ENCODE data around the gene ATP2C2.
"Not testable (repeated sequence)": the region's sequence is repeated elsewhere in the genome, so short reads cannot be mapped to it uniquely, and the experiment has no call there.

The ATP2C2 gene

GRCh38 chr16:84396537-84397008, 28.2 kb downstream of the ATP2C2 start:
- Histone ChIP-seq H3K9ac (ENCODE audit: low read depth, low read length) (no peak overlapping the region), H3K9me3 (ENCODE audit: control insufficient read depth, insufficient read depth, low read length) (no peaks in the 10 kb centered on the region), H3K4me3 (ENCODE audit: low read depth, low read length) (no peak overlapping the region), H3K27ac (ENCODE audit: low read depth, low read length) (no peak overlapping the region), H3K4me1 (ENCODE audit: control insufficient read depth, insufficient read depth, low read length) (no peaks in the 10 kb centered on the region), H3K36me3 (ENCODE audit: control insufficient read depth, insufficient read depth, low read length) (no peaks in the 10 kb centered on the region), H3K27me3 (ENCODE audit: control insufficient read depth, insufficient read depth, low read length) (no peaks in the 10 kb centered on the region)

- no peaks in the 10 kb centered on the region for H3K27me3 ChIP-seq (ENCODE audit: control insufficient read depth, insufficient read depth, low read length)
- no peak overlapping the region for H3K9ac ChIP-seq (ENCODE audit: low read depth, low read length)
- no peaks in the 10 kb centered on the region for H3K4me1 ChIP-seq (ENCODE audit: control insufficient read depth, insufficient read depth, low read length)
- no peaks in the 10 kb centered on the region for H3K9me3 ChIP-seq (ENCODE audit: control insufficient read depth, insufficient read depth, low read length)
- H3K36me3 ChIP-seq (ENCODE audit: control insufficient read depth, insufficient read depth, low read length), result no peaks in the 10 kb centered on the region
- no peak overlapping the region for H3K4me3 ChIP-seq (ENCODE audit: low read depth, low read length)
- H3K27ac ChIP-seq (ENCODE audit: low read depth, low read length), result no peak overlapping the region
Measured at GRCh38 chr16:84397090-84397489, 28.8 kb downstream of the ATP2C2 start.

GRCh38 chr16:84398701-84399100, 30.4 kb downstream of the ATP2C2 start:
- Histone ChIP-seq H3K9ac (ENCODE audit: low read depth, low read length) (no peak overlapping the region), H3K4me1 (ENCODE audit: control insufficient read depth, insufficient read depth, low read length) (no peaks in the 10 kb centered on the region), H3K9me3 (ENCODE audit: control insufficient read depth, insufficient read depth, low read length) (no peaks in the 10 kb centered on the region)

GRCh38 chr16:84399912-84400311, 31.6 kb downstream of the ATP2C2 start:
- H3K36me3 ChIP-seq (ENCODE audit: control insufficient read depth, insufficient read depth, low read length); H3K9ac ChIP-seq (ENCODE audit: low read depth, low read length); H3K27me3 ChIP-seq (ENCODE audit: control insufficient read depth, insufficient read depth, low read length); H3K27ac ChIP-seq (ENCODE audit: low read depth, low read length); H3K4me1 ChIP-seq (ENCODE audit: control insufficient read depth, insufficient read depth, low read length); H3K9me3 ChIP-seq (ENCODE audit: control insufficient read depth, insufficient read depth, low read length); H3K4me3 ChIP-seq (ENCODE audit: low read depth, low read length): not testable (repeated sequence)

More at GRCh38 chr16:84398701-84399100, 30.4 kb downstream of the ATP2C2 start:
- no peak overlapping the region for H3K27ac ChIP-seq (ENCODE audit: low read depth, low read length)
- no peaks in the 10 kb centered on the region for H3K27me3 ChIP-seq (ENCODE audit: control insufficient read depth, insufficient read depth, low read length)
- no peak overlapping the region for H3K4me3 ChIP-seq (ENCODE audit: low read depth, low read length)
- H3K36me3 ChIP-seq (ENCODE audit: control insufficient read depth, insufficient read depth, low read length), result no peaks in the 10 kb centered on the region

- H3K9ac ChIP-seq (ENCODE audit: low read depth, low read length); H3K9me3 ChIP-seq (ENCODE audit: control insufficient read depth, insufficient read depth, low read length); H3K36me3 ChIP-seq (ENCODE audit: control insufficient read depth, insufficient read depth, low read length); H3K4me3 ChIP-seq (ENCODE audit: low read depth, low read length); H3K27me3 ChIP-seq (ENCODE audit: control insufficient read depth, insufficient read depth, low read length); H3K4me1 ChIP-seq (ENCODE audit: control insufficient read depth, insufficient read depth, low read length); H3K27ac ChIP-seq (ENCODE audit: low read depth, low read length): not testable (repeated sequence)
Measured at GRCh38 chr16:84403435-84403834, 35.1 kb downstream of the ATP2C2 start.

- H3K4me1 ChIP-seq (ENCODE audit: control insufficient read depth, insufficient read depth, low read length), result no peaks in the 10 kb centered on the region
- no peaks in the 10 kb centered on the region for H3K36me3 ChIP-seq (ENCODE audit: control insufficient read depth, insufficient read depth, low read length)
- no peaks in the 10 kb centered on the region for H3K27me3 ChIP-seq (ENCODE audit: control insufficient read depth, insufficient read depth, low read length)
- no peak overlapping the region for H3K9ac ChIP-seq (ENCODE audit: low read depth, low read length)
- no peak overlapping the region for H3K4me3 ChIP-seq (ENCODE audit: low read depth, low read length)
- no peaks in the 10 kb centered on the region for H3K9me3 ChIP-seq (ENCODE audit: control insufficient read depth, insufficient read depth, low read length)
- H3K27ac ChIP-seq (ENCODE audit: low read depth, low read length), result no peak overlapping the region
Measured at GRCh38 chr16:84404324-84404723, 36.0 kb downstream of the ATP2C2 start.

GRCh38 chr16:84404936-84405639, 36.8 kb downstream of the ATP2C2 start:
- Histone ChIP-seq H3K9ac (ENCODE audit: low read depth, low read length) (no peak overlapping the region), H3K4me1 (ENCODE audit: control insufficient read depth, insufficient read depth, low read length) (no peaks in the 10 kb centered on the region), H3K27me3 (ENCODE audit: control insufficient read depth, insufficient read depth, low read length) (no peaks in the 10 kb centered on the region), H3K27ac (ENCODE audit: low read depth, low read length) (no peak overlapping the region), H3K36me3 (ENCODE audit: control insufficient read depth, insufficient read depth, low read length) (no peaks in the 10 kb centered on the region), H3K4me3 (ENCODE audit: low read depth, low read length) (no peak overlapping the region), H3K9me3 (ENCODE audit: control insufficient read depth, insufficient read depth, low read length) (no peaks in the 10 kb centered on the region)

GRCh38 chr16:84406006-84406963, 37.9 kb downstream of the ATP2C2 start:
- Histone ChIP-seq H3K27ac (ENCODE audit: low read depth, low read length) (no peak overlapping the region), H3K4me3 (ENCODE audit: low read depth, low read length) (no peak overlapping the region), H3K36me3 (ENCODE audit: control insufficient read depth, insufficient read depth, low read length) (no peaks in the 10 kb centered on the region), H3K27me3 (ENCODE audit: control insufficient read depth, insufficient read depth, low read length) (no peaks in the 10 kb centered on the region), H3K9ac (ENCODE audit: low read depth, low read length) (no peak overlapping the region), H3K4me1 (ENCODE audit: control insufficient read depth, insufficient read depth, low read length) (no peaks in the 10 kb centered on the region), H3K9me3 (ENCODE audit: control insufficient read depth, insufficient read depth, low read length) (no peaks in the 10 kb centered on the region)

- Histone ChIP-seq H3K27ac (ENCODE audit: low read depth, low read length) (no peak overlapping the region), H3K36me3 (ENCODE audit: control insufficient read depth, insufficient read depth, low read length) (no peaks in the 10 kb centered on the region), H3K4me3 (ENCODE audit: low read depth, low read length) (no peak overlapping the region), H3K27me3 (ENCODE audit: control insufficient read depth, insufficient read depth, low read length) (no peaks in the 10 kb centered on the region), H3K4me1 (ENCODE audit: control insufficient read depth, insufficient read depth, low read length) (no peaks in the 10 kb centered on the region), H3K9me3 (ENCODE audit: control insufficient read depth, insufficient read depth, low read length) (no peaks in the 10 kb centered on the region), H3K9ac (ENCODE audit: low read depth, low read length) (no peak overlapping the region)
Measured at GRCh38 chr16:84407588-84408313, 39.4 kb downstream of the ATP2C2 start.

- no peaks in the 10 kb centered on the region for H3K36me3 ChIP-seq (ENCODE audit: control insufficient read depth, insufficient read depth, low read length)
- H3K4me3 ChIP-seq (ENCODE audit: low read depth, low read length), result no peak overlapping the region
- no peaks in the 10 kb centered on the region for H3K4me1 ChIP-seq (ENCODE audit: control insufficient read depth, insufficient read depth, low read length)
- H3K27ac ChIP-seq (ENCODE audit: low read depth, low read length), result no peak overlapping the region
- no peak overlapping the region for H3K9ac ChIP-seq (ENCODE audit: low read depth, low read length)
- H3K9me3 ChIP-seq (ENCODE audit: control insufficient read depth, insufficient read depth, low read length), result no peaks in the 10 kb centered on the region
- H3K27me3 ChIP-seq (ENCODE audit: control insufficient read depth, insufficient read depth, low read length), result no peaks in the 10 kb centered on the region
Measured at GRCh38 chr16:84408314-84408690, 40.0 kb downstream of the ATP2C2 start.
